PC-9 (cell line): ENCODE measurements around the gene KIF11. TPM values are rescaled to one million over a fixed set of nuclear protein-coding genes. Genes with fewer than 3 reads are reported as not detected.
"Not testable (repeated sequence)": the region's sequence is repeated elsewhere in the genome, so short reads cannot be mapped to it uniquely, and the experiment has no call there.

Experiments used
- BruUV-seq: library from RNA; stranded (reverse); fragments of 400-500 nt; replicated peaks from 2 replicates; lab custom pipeline; 2021; lab: Mats Ljungman, UMichigan
- CTCF ChIA-PET: fragments of 300-600 bp; sonication (Branson Sonifier 250); formaldehyde crosslinking; loops from one replicate; lab custom pipeline; 2022; ENCODE audit warnings: antibody characterized with exemption; lab: Charles Lee
- POLR2A ChIA-PET: fragments of 300-600 bp; sonication (Branson Sonifier 250); formaldehyde crosslinking; loops from one replicate; lab custom pipeline; 2022; ENCODE audit warnings: antibody characterized with exemption; ENCODE audit not compliant: unreplicated experiment; lab: Charles Lee
- DNase-seq, 2 experiments: peaks; one replicate each; pipeline versions ENCODE4 v3.0.0 to v3.0.0-alpha.2; 2015 to 2022; ENCODE audit warnings: mixed read lengths in 1 of 2
- H2AFZ ChIP-seq: fragments of 200-600 bp; sonication (generic); 2 replicates; pipeline ENCODE4 v1.8.1; 2017; ENCODE audit warnings: antibody characterized with exemption
- H3F3A ChIP-seq: fragments of 200-600 bp; sonication (generic); 2 replicates; pipeline ENCODE4 v1.8.1; 2017; ENCODE audit warnings: antibody characterized with exemption, mild to moderate bottlenecking, low read depth; ENCODE audit not compliant: insufficient read depth
- H3K27ac ChIP-seq: fragments of 200-600 bp; sonication (generic); 2 replicates; pipeline ENCODE4 v1.6.1; 2016; ENCODE audit warnings: mixed run types
- H3K27me3 ChIP-seq: fragments of 200-600 bp; sonication (generic); 2 replicates; pipeline ENCODE4 v1.6.1; 2016; ENCODE audit warnings: low read depth, mixed run types; ENCODE audit not compliant: insufficient read depth
- H3K36me3 ChIP-seq: fragments of 200-600 bp; sonication (generic); 2 replicates; pipeline ENCODE4 v1.6.1; 2016; ENCODE audit warnings: low read depth, mixed run types
- H3K4me1 ChIP-seq: fragments of 200-600 bp; sonication (generic); replicated peaks from 2 replicates; pipeline ENCODE4 v1.6.1; 2016; ENCODE audit warnings: mixed run types; ENCODE audit not compliant: insufficient read depth
- H3K4me2 ChIP-seq: fragments of 200-600 bp; sonication (generic); 2 replicates; pipeline ENCODE4 v1.6.1; 2017; ENCODE audit warnings: mixed run types
- H3K4me3 ChIP-seq: fragments of 200-600 bp; sonication (generic); 2 replicates; pipeline ENCODE4 v1.6.1; 2016; ENCODE audit warnings: mixed run types
- H3K79me2 ChIP-seq: fragments of 200-600 bp; sonication (generic); 2 replicates; pipeline ENCODE4 v1.6.1; 2017; ENCODE audit warnings: low read depth, mixed run types
- H3K9me2 ChIP-seq: fragments of 200-600 bp; sonication (generic); 2 replicates; pipeline ENCODE4 v1.8.1; 2017; ENCODE audit warnings: mild to moderate bottlenecking; ENCODE audit not compliant: insufficient read depth
- H3K9me3 ChIP-seq: fragments of 200-600 bp; sonication (generic); 2 replicates; pipeline ENCODE4 v1.8.1; 2016; ENCODE audit warnings: low read depth; ENCODE audit not compliant: insufficient read depth
- H4K20me1 ChIP-seq: fragments of 200-600 bp; sonication (generic); 2 replicates; pipeline ENCODE4 v1.8.1; 2017; ENCODE audit not compliant: insufficient read depth
- EZH2 ChIP-seq: fragments of 200-600 bp; sonication (generic); IDR thresholded peaks from 2 replicates; pipeline ENCODE4 v1.8.0; 2017; ENCODE audit warnings: antibody characterized with exemption, low read depth
- intact Hi-C: fragments of 100-400 bp; cut with micrococcal nuclease; formaldehyde crosslinking; loops from one replicate; pipeline ENCODE4 v1.10.0; 2022; ENCODE audit not compliant: unreplicated experiment
- total RNA-seq: library from RNA; stranded (reverse); gene quantifications from 2 replicates; pipeline ENCODE4 v1.2.3, GENCODE V29; 2021
- TF ChIP-seq, protein P1 (sequence below): fragments of 200-600 bp; sonication (generic); conservative IDR thresholded peaks from 2 replicates; pipeline ENCODE4 v1.6.1; 2017; ENCODE audit warnings: mixed run types, antibody characterized with exemption, mild to moderate bottlenecking, moderate library complexity

Gene KIF11
- total RNA-seq, 1 experiment from 2014 or later: 35.7 TPM

DNA sequence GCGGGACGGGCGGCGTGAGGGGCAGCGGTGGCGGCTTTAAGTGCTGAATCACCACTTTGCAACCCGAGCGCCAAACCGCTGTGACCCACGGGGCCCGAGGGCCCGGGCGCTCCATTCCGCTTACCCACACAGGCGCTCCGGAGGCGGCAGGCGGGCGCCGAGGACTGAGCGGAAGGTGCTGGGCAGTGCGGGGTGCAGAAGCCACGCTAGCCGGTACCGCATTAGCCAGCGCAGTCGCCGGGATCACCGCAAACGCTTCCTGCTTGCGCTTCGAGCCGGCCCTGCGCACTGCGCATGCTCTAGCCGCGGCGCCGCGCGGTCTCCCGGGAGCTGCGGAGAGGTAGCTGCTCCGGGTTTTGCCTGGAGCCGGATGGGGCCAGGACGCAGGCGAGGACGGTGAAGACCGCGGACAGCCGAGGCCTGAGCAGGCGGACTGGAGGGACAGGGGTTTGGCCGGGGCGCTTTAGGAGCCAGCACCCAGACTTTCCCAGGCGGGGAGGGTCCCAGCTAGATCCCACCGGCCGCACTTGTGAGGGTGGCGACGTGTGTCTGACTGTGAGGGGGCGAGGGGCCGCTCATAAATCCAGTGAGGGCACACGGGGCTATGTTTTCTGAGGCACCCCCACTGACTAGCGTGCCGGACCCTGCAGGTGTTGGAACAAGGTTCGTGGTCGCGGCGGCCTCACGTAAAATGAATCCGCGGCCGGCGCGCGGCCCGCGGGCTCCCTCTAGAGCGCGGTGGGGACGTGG lies 19.0 kb upstream of the KIF11 start, which contains the start of gene IDE:
TSS of gene IDE (minus strand) at position 296 of the 750 bp plus-strand sequence. CDS start at position 222, 74 bp downstream.
- Histone ChIP-seq H3K36me3 (no peaks in the 10 kb centered on the region), H3K9me2 (no peaks in the 10 kb centered on the region), H3K27ac (peak within 1 kb of the TSS; percentile 83), H3F3A (peaks cover 18% of the 10 kb centered on the region; the same call in 1 of the 2 replicates), H3K27me3 (no peaks in the 10 kb centered on the region), H3K4me2 (peak within 1 kb of the TSS; percentile 91), H3K79me2 (peaks cover 45% of the 10 kb centered on the region), H4K20me1 (no peaks in the 10 kb centered on the region), H2AFZ (peak within 1 kb of the TSS; percentile 98), H3K4me3 (peak within 1 kb of the TSS; percentile 93), H3K9me3 (no peaks in the 10 kb centered on the region), H3K4me1 (peaks cover 28% of the 10 kb centered on the region)
- TSS peak; percentile 50 for BruUV-seq
- ChIA-PET POLR2A (interaction anchor here (0.6 to 0.9 kb wide), 2 partner anchors 48 to 57 kb away, joined by 3 to 5 read pairs; no protein-coding TSS in a partner anchor), CTCF (interaction anchor here (0.6 to 1.4 kb wide), 3 partner anchors 32 to 57 kb away, joined by 3 to 8 read pairs (median 4); no protein-coding TSS in a partner anchor)
- intact Hi-C loops: loop anchor here (1.0 to 2.0 kb wide), 2 partner anchors 17 to 57 kb away; no protein-coding TSS in a partner anchor
- peak; percentile 58 to 81 for DNase-seq
- TF ChIP-seq, protein P1, sequence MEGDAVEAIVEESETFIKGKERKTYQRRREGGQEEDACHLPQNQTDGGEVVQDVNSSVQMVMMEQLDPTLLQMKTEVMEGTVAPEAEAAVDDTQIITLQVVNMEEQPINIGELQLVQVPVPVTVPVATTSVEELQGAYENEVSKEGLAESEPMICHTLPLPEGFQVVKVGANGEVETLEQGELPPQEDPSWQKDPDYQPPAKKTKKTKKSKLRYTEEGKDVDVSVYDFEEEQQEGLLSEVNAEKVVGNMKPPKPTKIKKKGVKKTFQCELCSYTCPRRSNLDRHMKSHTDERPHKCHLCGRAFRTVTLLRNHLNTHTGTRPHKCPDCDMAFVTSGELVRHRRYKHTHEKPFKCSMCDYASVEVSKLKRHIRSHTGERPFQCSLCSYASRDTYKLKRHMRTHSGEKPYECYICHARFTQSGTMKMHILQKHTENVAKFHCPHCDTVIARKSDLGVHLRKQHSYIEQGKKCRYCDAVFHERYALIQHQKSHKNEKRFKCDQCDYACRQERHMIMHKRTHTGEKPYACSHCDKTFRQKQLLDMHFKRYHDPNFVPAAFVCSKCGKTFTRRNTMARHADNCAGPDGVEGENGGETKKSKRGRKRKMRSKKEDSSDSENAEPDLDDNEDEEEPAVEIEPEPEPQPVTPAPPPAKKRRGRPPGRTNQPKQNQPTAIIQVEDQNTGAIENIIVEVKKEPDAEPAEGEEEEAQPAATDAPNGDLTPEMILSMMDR: peak; percentile 63
- TF ChIP-seq EZH2: no peak

DNA sequence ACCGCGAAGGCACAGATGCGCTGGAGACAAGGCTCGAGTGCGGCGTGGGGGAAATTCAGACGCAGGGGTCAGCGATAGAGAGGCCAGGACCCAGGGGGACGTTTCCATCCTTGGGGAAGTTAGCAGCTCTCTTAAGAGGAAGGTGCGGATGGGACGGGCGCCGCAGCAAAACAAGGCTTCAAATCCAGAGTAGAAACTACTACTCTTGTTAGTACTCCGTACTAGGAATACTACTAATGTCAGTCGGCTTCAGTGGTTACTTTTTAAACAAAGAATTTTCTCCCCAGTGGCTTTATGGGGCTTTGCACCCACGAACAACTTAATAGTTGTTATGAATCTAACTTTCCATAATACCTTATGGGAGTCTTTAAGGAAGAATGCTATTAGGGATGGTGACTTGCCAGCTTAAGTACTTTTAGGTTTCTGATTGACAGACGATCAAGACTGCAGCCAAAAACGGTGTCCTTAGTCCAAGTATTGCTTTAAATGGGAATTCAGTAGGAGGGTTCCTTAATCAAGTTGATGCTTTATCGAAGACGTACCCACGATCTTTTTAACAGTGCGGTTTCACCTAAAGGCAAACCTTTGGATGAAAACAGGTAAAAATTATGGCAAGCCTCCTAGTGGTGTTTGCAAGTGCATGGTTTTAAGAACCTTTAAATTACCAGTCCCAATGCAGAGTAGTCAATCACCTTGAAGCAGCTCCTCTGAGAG lies 18.2 kb upstream of the KIF11 start:
- no peaks in the 10 kb centered on the region for H3K36me3 ChIP-seq
- peaks cover 25% of the 10 kb centered on the region for H3K4me1 ChIP-seq
- peaks cover 37% of the 10 kb centered on the region for H3K79me2 ChIP-seq
- H3F3A ChIP-seq: peaks cover 18% of the 10 kb centered on the region; the same call in 1 of the 2 replicates
- H3K9me2 ChIP-seq: no peaks in the 10 kb centered on the region
- POLR2A ChIA-PET: interaction anchor here (0.6 to 0.9 kb wide), 2 partner anchors 49 to 57 kb away, joined by 3 to 5 read pairs; no protein-coding TSS in a partner anchor
- peak in 1 of 2 experiments; percentile 36 for DNase-seq
- intact Hi-C loops: loop anchor here (1.0 to 2.0 kb wide), 2 partner anchors 16 to 57 kb away; no protein-coding TSS in a partner anchor
- TF ChIP-seq EZH2: no peak
- TF ChIP-seq, protein P1: peak; percentile 38; the same call in 1 of the 2 replicates
- no peaks in the 10 kb centered on the region for H4K20me1 ChIP-seq
- peak overlapping the region; percentile 91 for H3K4me2 ChIP-seq
- H3K27ac ChIP-seq: peak overlapping the region; percentile 83
- peak overlapping the region; percentile 93 for H3K4me3 ChIP-seq
- H3K9me3 ChIP-seq: no peaks in the 10 kb centered on the region
- CTCF ChIA-PET: interaction anchor here (0.6 to 1.4 kb wide), 2 partner anchors 32 to 58 kb away, joined by 4 to 8 read pairs; no protein-coding TSS in a partner anchor
- peak overlapping the region; percentile 98 for H2AFZ ChIP-seq
- BruUV-seq: no TSS peak
- no peaks in the 10 kb centered on the region for H3K27me3 ChIP-seq

DNA sequence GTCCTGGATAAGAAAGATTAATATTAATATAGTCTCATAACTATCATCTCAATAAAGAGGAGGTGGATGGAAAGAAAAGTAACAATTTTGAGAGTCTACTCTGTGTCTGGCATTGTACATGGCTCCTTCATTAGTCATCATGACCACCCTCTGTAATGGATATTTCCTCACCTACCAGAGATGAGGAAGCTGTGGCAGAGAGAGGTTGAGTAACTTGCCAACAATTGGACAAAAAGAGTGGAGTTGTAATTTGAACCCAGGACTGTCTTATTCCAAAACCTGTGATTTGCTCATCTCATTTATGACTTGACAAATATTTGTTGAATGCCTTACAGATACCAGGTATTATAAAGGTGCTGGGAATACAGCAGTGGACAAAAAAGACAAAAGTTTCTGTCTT lies 17.0 kb upstream of the KIF11 start:
- H2AFZ ChIP-seq: no peak overlapping the region
- BruUV-seq: no TSS peak
- H3K79me2 ChIP-seq: peaks cover 25% of the 10 kb centered on the region
- CTCF ChIA-PET: interaction anchor here (0.6 to 0.7 kb wide), 2 partner anchors 51 to 566 kb away, joined by 4 read pairs; no protein-coding TSS in a partner anchor
- H3F3A ChIP-seq: peaks cover 18% of the 10 kb centered on the region; the same call in 1 of the 2 replicates
- intact Hi-C loops: loop anchor here (2.0 kb wide), 1 partner anchor 15 kb away; no protein-coding TSS in a partner anchor
- no peaks in the 10 kb centered on the region for H3K27me3 ChIP-seq
- no peak overlapping the region for H3K4me3 ChIP-seq
- H3K4me1 ChIP-seq: peaks cover 25% of the 10 kb centered on the region
- peak in 1 of 2 experiments; percentile 83 for DNase-seq
- no peaks in the 10 kb centered on the region for H3K36me3 ChIP-seq
- H3K9me3 ChIP-seq: no peaks in the 10 kb centered on the region
- no peaks in the 10 kb centered on the region for H3K9me2 ChIP-seq
- H3K4me2 ChIP-seq: peak overlapping the region; percentile 91; the same call in 1 of the 2 replicates
- no peaks in the 10 kb centered on the region for H4K20me1 ChIP-seq
- POLR2A ChIA-PET: no interaction called here
- peak overlapping the region; percentile 83 for H3K27ac ChIP-seq
- TF ChIP-seq EZH2: no peak
- TF ChIP-seq, protein P1: no peak

DNA sequence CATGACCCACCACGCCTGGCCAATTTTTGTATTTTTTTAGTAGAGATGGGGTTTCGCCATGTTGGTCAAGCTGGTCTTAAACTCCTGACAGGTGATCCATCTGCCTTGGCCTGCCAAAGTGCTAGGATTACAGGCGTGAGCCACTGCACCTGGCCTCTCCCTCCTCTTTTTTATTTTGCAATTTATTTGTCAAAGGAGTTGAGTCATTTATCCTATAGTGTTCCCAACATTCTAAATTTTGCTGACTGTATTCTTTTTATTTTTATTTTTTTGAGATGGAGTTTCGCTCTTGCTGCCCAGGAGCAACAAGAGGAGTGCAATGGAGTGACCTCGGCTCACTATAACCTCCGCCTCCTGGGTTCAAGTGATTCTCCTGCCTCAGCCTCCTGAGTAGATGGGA lies 10.6 kb upstream of the KIF11 start:
- BruUV-seq, H3K79me2 ChIP-seq, H3K9me3 ChIP-seq, H3K4me1 ChIP-seq, H3K36me3 ChIP-seq, CTCF ChIA-PET, H3K4me2 ChIP-seq, DNase-seq, H2AFZ ChIP-seq, H3F3A ChIP-seq, H3K27ac ChIP-seq, H3K4me3 ChIP-seq, H3K9me2 ChIP-seq, POLR2A ChIA-PET, intact Hi-C loops, H4K20me1 ChIP-seq, H3K27me3 ChIP-seq: not testable (repeated sequence)
